OCI-LY1 (cell line): Measurements from ENCODE around the gene ZC3H13.

Experiments used
- H2AFZ ChIP-seq: fragments of 200-600 bp; sonication (generic), shearing (Covaris generic); 2 replicates; pipeline ENCODE4 v1.6.0; 2014; ENCODE audit warnings: antibody characterized with exemption, mild to moderate bottlenecking, low read length
- H3F3A ChIP-seq: fragments of 200-600 bp; sonication (generic), shearing (Covaris generic); 2 replicates; pipeline ENCODE4 v1.6.0; 2014; ENCODE audit warnings: mild to moderate bottlenecking, antibody characterized with exemption, low read length, moderate library complexity; ENCODE audit not compliant: insufficient read depth
- H3K27ac ChIP-seq: fragments of 200-600 bp; sonication (generic); 2 replicates; pipeline ENCODE4 v1.5.1; 2014; ENCODE audit warnings: low read length, mixed run types, mild to moderate bottlenecking, low read depth; ENCODE audit not compliant: poor library complexity, severe bottlenecking
- H3K27me3 ChIP-seq: fragments of 200-600 bp; sonication (generic); 2 replicates; pipeline ENCODE4 v1.6.0; 2014; ENCODE audit warnings: antibody characterized with exemption, mild to moderate bottlenecking, low read length, moderate library complexity; ENCODE audit not compliant: insufficient read depth
- H3K36me3 ChIP-seq: fragments of 200-600 bp; sonication (generic); 2 replicates; pipeline ENCODE4 v1.6.1; 2014; ENCODE audit warnings: mild to moderate bottlenecking, antibody characterized with exemption, low read length, moderate library complexity, mixed read lengths; ENCODE audit not compliant: insufficient read depth
- H3K4me1 ChIP-seq: fragments of 200-600 bp; sonication (generic); 2 replicates; pipeline ENCODE4 v1.5.1; 2014; ENCODE audit warnings: mild to moderate bottlenecking, low read length, moderate library complexity; ENCODE audit not compliant: insufficient read depth, severe bottlenecking
- H3K4me2 ChIP-seq: fragments of 200-600 bp; sonication (generic), shearing (Covaris generic); 2 replicates; pipeline ENCODE4 v1.6.1; 2014; ENCODE audit warnings: low read length
- H3K4me3 ChIP-seq: fragments of 200-600 bp; sonication (generic); 2 replicates; pipeline ENCODE4 v1.5.1; 2014; ENCODE audit warnings: low read length, low read depth, mild to moderate bottlenecking, mixed read lengths; ENCODE audit not compliant: poor library complexity, severe bottlenecking
- H3K79me2 ChIP-seq: fragments of 200-600 bp; shearing (Covaris generic); 2 replicates; pipeline ENCODE4 v1.6.1; 2016; ENCODE audit warnings: mixed run types, low read length, mixed read lengths; ENCODE audit not compliant: insufficient read depth
- H3K9ac ChIP-seq: fragments of 200-600 bp; sonication (generic), shearing (Covaris generic); 2 replicates; pipeline ENCODE4 v1.6.1; 2014; ENCODE audit warnings: mild to moderate bottlenecking, low read length, mixed read lengths
- H3K9me2 ChIP-seq: fragments of 200-600 bp; sonication (generic), shearing (Covaris generic); 2 replicates; pipeline ENCODE4 v1.6.1; 2014; ENCODE audit warnings: low read depth, mild to moderate bottlenecking, low read length, mixed read lengths
- H3K9me3 ChIP-seq: fragments of 200-600 bp; shearing (Covaris generic); 2 replicates; pipeline ENCODE4 v1.6.1; 2014; ENCODE audit warnings: low read length, mixed read lengths
- H4K20me1 ChIP-seq: fragments of 200-600 bp; sonication (generic), shearing (Covaris generic); 2 replicates; pipeline ENCODE4 v1.6.0; 2016; ENCODE audit warnings: mild to moderate bottlenecking, low read length; ENCODE audit not compliant: insufficient read depth
- EZH2 ChIP-seq: fragments of 200-600 bp; sonication (generic), shearing (Covaris generic); IDR thresholded peaks from 2 replicates; pipeline ENCODE4 v1.8.0; 2017; ENCODE audit warnings: borderline replicate concordance, mixed run types, mild to moderate bottlenecking, antibody characterized with exemption, low read length, moderate library complexity, mixed read lengths
- TF ChIP-seq, protein P1 (sequence below): fragments of 200-600 bp; sonication (generic), shearing (Covaris generic); IDR thresholded peaks from 2 replicates; pipeline ENCODE4 v1.5.1; 2017; ENCODE audit warnings: mild to moderate bottlenecking, antibody characterized with exemption, low read length, moderate library complexity, mixed read lengths

ZC3H13 gene

DNA sequence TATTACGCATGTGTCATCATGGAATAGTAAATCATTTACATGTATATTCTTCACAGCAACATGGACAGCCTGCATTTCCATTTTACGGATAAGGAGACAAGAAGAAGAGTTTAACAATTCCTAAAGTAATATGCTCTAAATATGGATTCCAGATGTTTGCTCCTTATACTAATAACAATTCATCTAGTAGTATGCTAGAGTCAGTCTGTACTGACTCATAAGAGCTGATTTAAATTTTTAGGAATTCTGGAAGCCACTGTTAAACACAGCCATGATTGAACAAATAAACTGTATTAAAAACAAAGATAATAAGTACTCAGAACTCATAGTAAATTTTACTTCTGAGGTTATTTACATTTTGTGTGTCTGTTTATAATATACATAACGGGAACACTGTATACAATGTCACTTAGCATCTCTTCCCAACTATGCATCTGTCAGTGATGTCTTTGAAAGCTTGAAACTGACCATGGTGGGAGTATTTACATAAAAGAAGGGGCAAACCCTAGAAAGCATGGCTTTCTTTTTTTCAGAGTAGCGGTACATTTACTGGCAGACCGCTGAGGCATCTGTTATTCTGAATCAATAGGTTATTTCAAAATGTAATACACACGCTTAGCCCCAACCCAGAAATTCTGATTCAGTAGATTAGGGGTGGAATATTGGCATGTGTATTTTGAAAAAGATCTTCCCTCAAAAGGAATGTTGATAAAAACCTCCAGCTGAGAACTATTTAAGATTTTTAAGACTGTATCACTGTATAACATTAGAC is 12.9 kb downstream of the ZC3H13 start:
- H3K9ac ChIP-seq: no peak overlapping the region
- H3K27me3 ChIP-seq: no peaks in the 10 kb centered on the region
- H3K27ac ChIP-seq: no peak overlapping the region
- H3K4me2 ChIP-seq: no peak overlapping the region
- H3F3A ChIP-seq: no peaks in the 10 kb centered on the region
- H3K9me2 ChIP-seq: no peaks in the 10 kb centered on the region
- peaks cover 19% of the 10 kb centered on the region for H3K79me2 ChIP-seq
- no peaks in the 10 kb centered on the region for H3K9me3 ChIP-seq
- H3K4me3 ChIP-seq: no peak overlapping the region
- H3K36me3 ChIP-seq: peaks cover 59% of the 10 kb centered on the region
- H4K20me1 ChIP-seq: no peaks in the 10 kb centered on the region
- H3K4me1 ChIP-seq: no peaks in the 10 kb centered on the region
- H2AFZ ChIP-seq: no peak overlapping the region
- no peak for TF ChIP-seq EZH2
- TF ChIP-seq, protein P1, sequence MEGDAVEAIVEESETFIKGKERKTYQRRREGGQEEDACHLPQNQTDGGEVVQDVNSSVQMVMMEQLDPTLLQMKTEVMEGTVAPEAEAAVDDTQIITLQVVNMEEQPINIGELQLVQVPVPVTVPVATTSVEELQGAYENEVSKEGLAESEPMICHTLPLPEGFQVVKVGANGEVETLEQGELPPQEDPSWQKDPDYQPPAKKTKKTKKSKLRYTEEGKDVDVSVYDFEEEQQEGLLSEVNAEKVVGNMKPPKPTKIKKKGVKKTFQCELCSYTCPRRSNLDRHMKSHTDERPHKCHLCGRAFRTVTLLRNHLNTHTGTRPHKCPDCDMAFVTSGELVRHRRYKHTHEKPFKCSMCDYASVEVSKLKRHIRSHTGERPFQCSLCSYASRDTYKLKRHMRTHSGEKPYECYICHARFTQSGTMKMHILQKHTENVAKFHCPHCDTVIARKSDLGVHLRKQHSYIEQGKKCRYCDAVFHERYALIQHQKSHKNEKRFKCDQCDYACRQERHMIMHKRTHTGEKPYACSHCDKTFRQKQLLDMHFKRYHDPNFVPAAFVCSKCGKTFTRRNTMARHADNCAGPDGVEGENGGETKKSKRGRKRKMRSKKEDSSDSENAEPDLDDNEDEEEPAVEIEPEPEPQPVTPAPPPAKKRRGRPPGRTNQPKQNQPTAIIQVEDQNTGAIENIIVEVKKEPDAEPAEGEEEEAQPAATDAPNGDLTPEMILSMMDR: no peak

DNA sequence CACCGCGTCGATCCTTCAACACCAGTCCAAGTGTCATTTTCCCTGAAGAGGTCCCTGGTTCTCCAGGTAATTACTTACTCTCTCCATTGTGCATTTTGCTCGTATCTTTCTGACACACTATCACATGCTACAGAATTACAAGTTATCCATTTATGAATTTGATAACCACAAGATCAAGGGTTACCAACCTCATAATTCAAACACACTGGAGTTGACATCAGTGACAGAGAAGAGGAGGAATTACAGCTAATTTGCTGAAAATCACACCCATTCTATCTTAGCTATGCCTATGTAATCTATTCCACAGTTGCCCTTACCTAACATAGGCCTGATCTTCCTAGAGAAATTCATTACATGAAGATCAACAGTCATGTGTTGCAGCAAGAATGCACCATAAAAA is 14.2 kb downstream of the ZC3H13 start:
- H3K27ac ChIP-seq: no peak overlapping the region
- H3K27me3 ChIP-seq: no peaks in the 10 kb centered on the region
- H4K20me1 ChIP-seq: no peaks in the 10 kb centered on the region
- no peak overlapping the region for H3K9ac ChIP-seq
- H3K4me3 ChIP-seq: no peak overlapping the region
- no peaks in the 10 kb centered on the region for H3K4me1 ChIP-seq
- no peak for TF ChIP-seq EZH2
- TF ChIP-seq, protein P1: no peak
- peaks cover 72% of the 10 kb centered on the region for H3K36me3 ChIP-seq
- H3F3A ChIP-seq: no peaks in the 10 kb centered on the region
- no peaks in the 10 kb centered on the region for H3K9me2 ChIP-seq
- no peak overlapping the region for H3K4me2 ChIP-seq
- H3K79me2 ChIP-seq: peaks cover 6% of the 10 kb centered on the region
- peaks cover 3% of the 10 kb centered on the region; the same call in 1 of the 2 replicates for H3K9me3 ChIP-seq
- H2AFZ ChIP-seq: no peak overlapping the region

DNA sequence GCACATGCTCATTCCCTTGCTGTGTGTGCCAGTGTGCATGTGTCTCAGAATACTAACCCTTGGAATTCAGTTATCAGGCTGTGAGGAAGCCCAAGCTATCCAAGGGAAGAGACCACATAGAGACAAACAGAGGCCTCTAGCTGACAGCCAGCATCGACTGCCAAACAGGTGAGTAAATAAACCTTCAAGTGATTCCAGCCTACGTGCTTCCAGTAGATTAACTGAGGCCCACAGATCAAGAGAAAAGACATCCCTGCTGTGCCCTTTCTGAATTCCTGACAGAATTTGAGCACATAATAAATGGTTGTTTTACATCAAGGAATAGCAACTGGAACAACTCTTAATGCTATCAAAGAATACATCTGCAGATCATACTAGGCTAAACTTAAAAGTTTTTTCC is 17.5 kb downstream of the ZC3H13 start:
- Histone ChIP-seq H3K9me3 (peaks cover 11% of the 10 kb centered on the region), H3K9ac (no peak overlapping the region), H3K27ac (no peak overlapping the region), H3K4me1 (no peaks in the 10 kb centered on the region), H3K36me3 (peaks cover 74% of the 10 kb centered on the region), H3K27me3 (no peaks in the 10 kb centered on the region), H3F3A (no peaks in the 10 kb centered on the region), H3K9me2 (no peaks in the 10 kb centered on the region), H2AFZ (no peak overlapping the region), H3K79me2 (peaks cover 13% of the 10 kb centered on the region), H3K4me2 (no peak overlapping the region), H4K20me1 (no peaks in the 10 kb centered on the region), H3K4me3 (no peak overlapping the region)
- TF ChIP-seq, protein P1: no peak
